HL-60/S4 (cell line): ENCODE data around the gene CLN5.
"Not testable (repeated sequence)": the region's sequence is repeated elsewhere in the genome, so short reads cannot be mapped to it uniquely, and the experiment has no call there.

Source experiments
- in situ Hi-C: fragments of 300-500 bp; cut with MboI; formaldehyde crosslinking; loops from 2 replicates; pipeline ENCODE4 v1.14.3; 2022; ENCODE audit warnings: low sequenced_read_pairs

Gene CLN5

DNA sequence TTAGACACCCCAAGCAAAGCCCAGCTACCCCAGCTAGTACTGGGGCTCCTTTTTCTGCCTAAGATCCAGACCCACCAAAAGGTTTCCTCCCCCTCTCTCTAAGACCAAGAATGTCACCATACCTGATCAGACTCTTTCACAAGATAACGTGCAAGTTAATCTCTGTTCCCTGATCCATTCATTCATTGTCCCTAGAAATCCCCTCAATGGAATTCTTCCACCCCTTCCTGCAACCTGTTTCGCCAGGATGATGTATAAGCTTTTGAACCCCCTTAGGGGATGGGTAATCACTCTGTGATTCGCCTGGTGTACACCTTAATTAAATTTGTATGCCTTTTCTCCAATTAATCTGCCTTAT lies 17.3 kb upstream of the CLN5 start:
- in situ Hi-C loops, result no loop called here

DNA sequence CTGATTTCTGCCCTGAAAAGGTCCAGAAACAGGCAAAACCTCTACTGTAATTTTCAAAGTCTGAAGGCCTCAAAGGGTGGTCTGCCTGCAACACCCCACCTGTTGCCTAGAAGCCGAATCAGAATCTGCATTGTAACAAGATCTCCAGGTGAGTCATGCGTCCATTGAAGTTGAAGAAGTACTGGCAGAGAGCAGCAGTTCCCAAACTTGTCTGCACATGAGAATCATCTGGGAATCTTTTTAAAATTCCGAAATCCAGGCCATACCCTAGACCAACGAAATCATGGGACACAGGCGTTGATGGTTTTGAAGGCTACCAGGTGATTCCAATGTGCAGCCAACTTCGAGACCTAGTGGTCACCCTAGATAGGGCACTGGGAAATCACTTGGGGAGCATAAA lies 16.0 kb upstream of the CLN5 start:
- in situ Hi-C loops, result no loop called here

DNA sequence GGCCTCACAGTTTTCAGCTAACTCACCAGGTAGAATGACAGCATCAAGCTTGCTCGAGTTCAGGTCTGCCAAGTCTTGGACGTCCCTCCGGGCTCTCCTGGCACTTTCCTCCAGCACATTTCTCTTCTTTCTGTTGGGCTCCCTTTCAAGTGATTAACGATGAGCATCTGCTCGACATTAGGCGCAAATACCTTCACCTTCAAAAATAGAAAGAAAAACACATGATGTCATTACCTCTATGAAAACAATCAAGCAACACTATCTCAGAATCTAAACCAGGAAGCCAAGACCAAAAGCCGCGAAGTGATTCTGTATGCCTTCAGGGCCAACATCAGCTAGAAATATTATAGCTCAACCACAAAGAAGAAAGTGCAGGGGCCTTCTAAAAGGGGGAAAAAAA lies 15.4 kb upstream of the CLN5 start:
- in situ Hi-C loops, result no loop called here

DNA sequence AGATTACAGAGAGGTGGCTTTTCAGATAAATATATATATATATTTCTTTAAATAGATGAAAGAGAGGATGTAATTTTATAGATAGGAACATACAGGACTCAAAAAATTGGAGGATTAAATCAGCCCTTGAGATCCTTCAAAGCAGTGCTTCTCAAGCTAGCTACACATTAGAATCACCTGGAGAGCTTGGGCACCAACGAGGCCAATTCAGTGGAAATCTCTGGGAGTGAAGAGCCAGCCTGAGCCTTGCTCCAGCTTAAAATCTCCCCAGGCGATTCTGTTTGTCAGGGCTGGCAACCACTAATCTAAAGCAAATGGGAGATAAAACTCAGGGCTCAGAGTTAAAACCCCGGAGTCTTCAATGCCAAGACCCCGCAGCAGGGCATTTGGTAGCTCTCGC lies 15.0 kb upstream of the CLN5 start:
- in situ Hi-C loops, result no loop called here

DNA sequence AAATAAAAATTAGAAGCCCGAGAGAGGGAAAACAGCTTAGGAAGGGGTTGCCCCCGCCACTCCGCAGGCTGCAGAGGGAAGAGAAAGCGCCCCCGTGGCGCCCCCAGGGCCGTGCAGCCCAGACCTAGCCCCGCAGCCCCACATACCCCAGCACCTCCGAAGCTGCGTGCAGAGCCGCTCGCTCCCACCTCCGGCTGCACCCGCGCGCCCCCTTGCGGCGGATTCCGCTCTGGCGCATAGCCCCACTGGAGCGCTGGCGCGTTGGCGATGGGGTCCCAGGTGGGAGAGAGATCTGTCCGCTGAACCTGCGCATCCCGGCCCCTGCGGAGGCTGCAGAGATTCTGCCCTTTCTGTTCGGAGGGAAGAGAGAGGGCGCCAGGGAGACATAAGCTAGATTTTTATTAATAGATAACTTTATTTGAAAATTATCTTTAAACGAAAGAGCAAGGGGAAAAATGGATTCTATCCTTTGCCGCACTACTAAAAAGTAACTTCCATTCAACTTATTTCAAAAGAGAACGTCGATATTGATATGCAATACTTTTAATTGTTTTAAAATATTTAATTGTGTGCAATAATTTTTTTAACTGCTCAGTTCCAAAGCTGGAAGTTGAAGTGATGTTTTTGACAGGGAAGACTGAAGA lies 11.7 kb upstream of the CLN5 start:
- in situ Hi-C loops, result no loop called here

DNA sequence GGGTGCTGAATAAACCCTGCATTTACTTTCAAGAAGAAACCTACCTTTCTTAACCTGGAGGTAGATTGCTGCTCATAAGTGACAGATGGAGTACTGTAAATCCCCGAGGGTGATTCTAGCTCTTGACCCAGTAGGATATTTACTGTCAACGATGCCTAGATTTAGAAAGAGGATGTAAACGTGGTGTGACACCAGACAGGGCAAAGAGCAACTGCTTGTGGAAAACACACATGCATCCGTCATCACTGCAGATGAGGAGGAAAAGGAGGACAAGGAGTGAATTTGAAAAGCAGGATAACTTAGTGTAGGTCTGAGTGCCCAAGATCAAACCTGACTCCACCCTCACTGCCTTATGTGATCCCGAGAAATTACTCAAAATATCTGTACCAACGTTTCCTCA lies 9.8 kb upstream of the CLN5 start:
- in situ Hi-C loops, result no loop called here

DNA sequence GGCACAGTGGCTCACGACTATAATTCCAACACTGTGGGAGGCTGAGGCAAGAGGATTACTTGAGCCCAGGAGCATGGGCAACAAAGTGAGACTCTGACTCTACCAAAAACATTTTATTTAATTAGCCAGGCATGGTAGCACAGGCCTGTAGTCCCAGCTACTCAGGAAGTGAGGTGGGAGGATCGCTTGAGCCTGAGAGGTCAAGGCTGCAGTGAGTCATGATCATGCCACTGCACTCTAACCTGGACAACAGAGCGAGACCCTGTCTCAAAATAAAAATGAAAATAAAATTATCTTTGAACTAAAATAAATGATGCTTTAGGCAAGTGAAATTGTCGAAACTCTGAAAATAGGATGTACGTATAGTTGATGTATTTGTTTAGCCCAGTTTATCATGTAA lies 8.2 kb upstream of the CLN5 start:
- in situ Hi-C loops, result no loop called here

DNA sequence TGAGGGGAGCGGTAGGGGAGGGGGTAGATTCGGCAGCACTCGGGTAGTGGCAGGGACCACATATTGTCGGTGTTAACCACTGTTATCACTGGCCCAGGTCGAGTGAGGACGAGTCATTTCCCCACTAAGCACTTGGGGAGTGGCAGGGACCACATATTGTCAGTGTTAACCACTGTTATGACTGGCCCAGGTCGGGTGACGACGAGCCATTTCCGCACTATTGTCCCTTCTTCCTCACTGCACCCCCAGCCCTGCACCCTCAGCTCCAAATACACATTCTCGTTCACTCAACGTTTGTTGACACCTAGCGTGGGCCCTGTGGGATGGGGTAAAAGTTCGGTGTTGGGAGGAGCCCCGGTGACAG lies 467 bp upstream of the CLN5 start:
- in situ Hi-C loops, result no loop called here

DNA sequence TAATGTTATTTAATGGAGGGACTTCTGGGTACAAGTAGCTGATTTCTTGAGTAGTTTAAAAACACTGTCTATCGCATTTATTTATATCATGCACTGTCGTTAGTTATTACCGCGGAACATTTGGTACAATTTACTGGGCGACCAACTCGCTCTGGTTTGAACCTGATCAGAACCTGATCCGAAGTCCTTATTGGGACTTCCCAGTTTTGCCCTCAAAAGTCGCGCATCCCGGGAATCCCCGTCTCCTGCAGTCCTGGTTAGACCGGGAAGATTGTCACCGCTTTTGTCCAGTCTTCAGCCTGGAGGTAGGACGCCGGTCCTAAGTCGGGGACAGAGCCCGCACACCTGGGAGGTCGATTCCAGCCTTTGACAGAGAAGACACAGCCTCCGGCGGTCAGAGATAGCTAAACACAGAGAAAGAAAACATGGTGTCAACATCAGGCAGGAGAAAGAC lies 694 bp downstream of the CLN5 start:
- in situ Hi-C loops, result no loop called here

DNA sequence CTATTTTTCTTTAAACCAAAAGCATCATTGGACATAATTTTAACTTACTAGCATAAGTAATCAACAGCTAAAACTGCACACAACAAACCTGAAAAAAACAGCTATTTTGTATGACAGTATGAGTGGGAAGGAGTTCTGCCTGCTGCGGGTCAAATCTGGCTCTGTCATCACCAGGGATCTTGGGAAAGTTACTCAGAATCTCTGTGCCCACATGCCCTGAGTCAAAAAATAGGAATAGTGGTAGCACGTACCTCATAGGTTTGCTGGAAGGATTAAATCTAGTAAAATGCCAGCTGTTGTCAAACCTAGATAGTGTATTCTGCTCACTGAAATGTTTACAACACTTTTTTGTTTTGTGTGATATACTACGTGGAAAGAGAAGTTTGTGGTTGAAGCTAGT lies 1.1 kb downstream of the CLN5 start:
- in situ Hi-C loops, result no loop called here

DNA sequence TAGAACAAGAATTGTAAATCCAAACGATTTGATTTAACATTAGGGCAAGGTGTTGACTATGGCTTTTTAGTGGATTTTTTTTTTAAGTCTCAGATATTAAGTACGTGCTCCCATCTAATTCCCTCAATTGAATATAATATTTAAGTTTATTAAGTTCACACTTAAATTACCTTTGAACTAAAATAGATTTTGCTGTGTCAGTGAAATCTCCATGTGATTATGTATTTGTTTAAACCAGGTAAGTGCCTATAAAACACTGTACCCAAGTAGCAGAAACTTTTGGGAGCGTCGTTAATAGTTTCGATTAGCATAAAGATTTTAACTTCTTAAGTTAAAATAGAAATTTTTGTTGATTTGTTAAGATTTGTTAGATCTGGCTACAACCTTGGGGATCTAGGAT lies 1.6 kb downstream of the CLN5 start:
- in situ Hi-C loops, result no loop called here

DNA sequence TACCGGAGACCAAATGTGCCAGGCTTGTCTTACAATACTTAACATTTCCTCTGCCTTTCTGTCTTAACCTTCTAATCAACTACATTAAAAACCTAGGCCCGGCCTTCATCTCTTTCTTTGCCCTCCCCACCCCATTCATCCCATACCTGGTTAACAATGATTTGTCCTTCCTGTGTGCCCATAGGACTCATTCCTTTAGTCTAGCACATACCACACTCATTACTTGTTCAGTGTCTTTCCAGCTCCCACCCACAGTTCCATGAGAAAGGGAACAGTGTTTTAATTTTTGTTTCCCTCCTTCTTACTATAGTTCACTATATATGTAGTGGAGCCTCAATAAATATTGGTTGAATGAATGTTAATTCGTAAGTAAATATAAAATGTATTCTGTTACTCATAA lies 2.4 kb downstream of the CLN5 start:
- in situ Hi-C loops, result no loop called here

DNA sequence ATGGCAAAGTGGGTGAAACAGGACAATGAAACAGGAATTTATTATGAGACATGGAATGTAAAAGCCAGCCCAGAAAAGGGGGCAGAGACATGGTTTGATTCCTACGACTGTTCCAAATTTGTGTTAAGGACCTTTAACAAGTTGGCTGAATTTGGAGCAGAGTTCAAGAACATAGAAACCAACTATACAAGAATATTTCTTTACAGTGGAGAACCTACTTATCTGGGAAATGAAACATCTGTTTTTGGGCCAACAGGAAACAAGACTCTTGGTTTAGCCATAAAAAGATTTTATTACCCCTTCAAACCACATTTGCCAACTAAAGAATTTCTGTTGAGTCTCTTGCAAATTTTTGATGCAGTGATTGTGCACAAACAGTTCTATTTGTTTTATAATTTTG lies 8.6 kb downstream of the CLN5 start:
- in situ Hi-C loops, result no loop called here

DNA sequence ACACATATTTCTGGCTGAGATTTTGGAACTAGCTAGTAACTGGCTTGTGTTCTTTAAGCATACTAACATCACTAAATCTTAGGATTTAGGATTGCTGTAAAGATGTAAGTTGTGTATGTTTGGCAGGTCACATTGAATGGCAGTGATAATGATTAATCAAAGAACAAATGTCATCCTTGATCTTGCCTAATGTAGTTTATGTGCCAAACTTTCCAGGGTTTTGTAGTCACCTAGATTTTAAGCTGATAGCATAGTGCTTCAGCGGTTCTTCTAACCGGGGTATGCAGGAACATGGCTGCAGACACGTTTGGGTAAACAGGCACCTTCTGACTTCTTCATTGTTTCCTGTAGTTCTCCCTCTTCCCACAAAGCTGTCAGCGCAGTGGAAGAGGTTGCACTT lies 9.7 kb downstream of the CLN5 start:
- in situ Hi-C loops, result no loop called here

DNA sequence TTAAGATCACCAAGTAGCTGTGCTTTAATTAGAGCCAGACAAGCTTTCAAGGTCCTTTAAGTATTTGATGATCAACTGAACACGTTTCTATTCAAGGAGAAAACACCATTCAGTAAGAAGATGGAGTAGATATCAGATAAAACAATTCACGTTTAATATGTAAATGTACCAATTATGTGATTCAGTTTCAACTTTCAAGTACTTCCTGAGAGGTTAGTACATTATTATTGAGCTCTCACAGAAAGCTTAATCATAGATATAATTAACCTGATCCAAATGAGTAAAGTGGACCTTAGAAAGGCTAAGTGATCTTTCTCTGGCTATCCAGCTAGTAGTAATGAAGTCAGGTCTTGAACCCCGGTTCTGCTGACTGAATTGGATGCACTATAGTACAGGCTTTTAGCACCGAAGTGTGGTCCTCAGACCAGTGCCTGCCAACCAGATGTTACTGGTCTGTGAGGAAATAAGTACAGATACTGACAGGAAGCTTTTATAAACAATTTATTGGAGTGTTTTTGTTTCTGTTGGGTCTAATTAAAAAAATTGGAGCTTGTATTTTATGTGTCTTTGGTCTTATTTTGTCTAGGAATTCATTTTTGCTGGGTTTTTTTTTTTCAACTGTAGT lies 10.2 kb downstream of the CLN5 start:
- in situ Hi-C loops, result no loop called here

DNA sequence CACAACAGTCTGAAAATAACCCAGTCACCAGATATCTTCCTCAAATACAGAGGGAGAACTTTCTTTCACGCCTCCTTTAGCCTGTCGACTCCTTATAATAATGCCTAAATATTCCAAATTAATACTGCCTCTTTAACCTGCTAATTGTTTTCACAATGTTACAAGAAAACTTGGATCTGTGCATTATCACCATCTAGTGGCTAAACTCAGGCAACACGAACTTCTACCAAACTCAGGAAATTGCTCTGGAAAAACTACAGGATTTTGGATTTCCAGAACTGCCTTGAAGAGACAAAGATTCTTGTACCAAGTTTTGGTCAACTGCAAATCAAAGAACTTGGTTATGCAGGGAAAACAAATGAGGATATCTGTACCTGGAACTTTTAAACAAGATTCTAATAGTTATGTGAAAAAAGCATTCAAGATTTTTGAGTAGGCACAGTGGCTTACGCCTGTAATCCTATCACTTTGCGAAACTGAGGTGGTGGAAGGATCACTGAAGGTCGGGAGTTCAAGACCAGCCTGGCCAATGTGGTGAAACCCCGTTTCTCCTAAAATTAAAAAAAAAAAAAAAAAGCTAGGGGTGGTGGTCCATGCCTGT lies 10.8 kb downstream of the CLN5 start:
- in situ Hi-C loops, result no loop called here

DNA sequence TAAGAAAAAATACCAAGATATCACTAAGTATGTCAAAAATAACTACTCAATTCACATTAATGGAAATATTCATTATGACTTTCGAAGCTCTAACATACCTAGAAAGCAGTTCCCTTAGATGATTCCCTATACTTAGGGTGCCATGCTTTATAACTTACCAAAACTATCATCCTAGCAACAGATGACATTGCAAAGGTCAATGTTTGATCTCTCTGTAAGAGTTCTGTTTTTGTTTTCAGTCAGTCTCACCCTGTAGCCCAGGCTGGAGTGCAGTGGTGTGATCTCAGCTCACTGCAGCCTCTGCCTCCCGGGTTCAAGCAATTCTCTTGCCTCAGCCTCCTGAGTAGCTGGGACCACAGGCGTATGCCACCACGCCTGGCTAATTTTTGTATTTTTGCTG lies 16.5 kb downstream of the CLN5 start:
- in situ Hi-C loops, result not testable (repeated sequence)

DNA sequence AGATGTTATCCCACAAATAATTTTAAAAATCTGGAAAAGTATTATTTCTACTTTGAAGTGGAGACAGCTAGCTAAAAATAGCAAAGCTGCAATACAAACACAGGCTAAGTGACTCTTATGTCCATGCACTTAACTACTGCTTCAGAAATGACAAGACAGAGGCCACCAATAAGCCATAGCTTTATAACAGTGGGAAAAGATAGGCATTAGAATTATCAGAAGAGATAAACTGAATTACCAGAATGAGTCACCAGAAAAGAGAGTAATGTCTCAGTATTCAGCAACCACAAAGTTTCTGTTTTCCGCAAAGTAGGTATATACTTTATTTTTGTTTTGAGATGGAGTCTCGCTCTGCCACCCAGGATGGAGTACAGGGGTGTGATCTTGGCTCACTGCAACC lies 17.1 kb downstream of the CLN5 start:
- in situ Hi-C loops, result no loop called here

DNA sequence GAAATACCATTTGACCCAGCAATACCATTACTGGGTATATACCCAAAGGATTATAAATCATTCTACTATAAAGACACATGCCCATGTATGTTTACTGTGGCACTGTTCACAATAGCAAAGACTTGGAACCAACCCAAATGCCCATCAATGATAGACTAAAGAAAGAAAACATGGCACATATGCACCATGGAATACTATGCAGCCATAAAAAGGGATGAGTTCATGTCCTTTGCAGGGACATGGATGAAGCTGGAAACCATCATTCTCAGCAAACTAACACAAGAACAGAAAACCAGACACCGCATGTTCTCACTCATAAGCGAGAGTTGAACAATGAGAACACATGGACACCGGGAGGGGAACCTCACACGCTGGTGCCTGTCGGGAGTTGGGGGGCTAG lies 17.8 kb downstream of the CLN5 start:
- in situ Hi-C loops, result not testable (repeated sequence)

DNA sequence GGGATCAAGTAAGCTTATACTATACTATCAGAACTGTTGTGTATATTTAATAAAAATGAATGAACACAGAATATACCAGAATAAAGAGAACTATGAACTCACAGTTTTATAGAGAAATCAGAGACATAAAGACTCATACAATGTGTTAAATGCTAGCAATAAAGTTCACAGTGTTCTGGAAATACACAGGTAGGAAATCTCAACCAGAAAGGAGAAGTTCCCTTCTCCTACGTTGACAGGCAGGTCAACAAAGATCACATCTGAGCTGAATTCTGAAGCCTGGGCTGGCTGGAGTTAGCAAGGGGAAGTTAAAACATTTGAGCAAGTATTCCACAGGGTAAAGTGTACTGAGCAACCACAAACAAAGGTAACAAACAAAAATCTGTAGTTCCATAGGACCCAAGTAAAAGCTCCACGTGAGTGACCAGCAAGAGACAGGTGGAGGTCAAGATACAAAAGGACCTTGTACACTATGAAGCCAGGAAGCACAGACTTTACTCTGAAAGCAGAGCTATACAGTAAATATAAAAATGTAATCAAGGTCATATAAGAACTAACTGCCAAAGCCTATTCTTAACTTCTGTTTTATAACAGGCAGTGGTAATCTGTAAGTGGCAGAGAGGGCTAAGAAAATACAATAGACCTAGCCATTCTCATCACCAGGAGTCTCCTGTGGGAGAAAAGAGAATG lies 22.1 kb downstream of the CLN5 start:
- in situ Hi-C loops, result no loop called here

DNA sequence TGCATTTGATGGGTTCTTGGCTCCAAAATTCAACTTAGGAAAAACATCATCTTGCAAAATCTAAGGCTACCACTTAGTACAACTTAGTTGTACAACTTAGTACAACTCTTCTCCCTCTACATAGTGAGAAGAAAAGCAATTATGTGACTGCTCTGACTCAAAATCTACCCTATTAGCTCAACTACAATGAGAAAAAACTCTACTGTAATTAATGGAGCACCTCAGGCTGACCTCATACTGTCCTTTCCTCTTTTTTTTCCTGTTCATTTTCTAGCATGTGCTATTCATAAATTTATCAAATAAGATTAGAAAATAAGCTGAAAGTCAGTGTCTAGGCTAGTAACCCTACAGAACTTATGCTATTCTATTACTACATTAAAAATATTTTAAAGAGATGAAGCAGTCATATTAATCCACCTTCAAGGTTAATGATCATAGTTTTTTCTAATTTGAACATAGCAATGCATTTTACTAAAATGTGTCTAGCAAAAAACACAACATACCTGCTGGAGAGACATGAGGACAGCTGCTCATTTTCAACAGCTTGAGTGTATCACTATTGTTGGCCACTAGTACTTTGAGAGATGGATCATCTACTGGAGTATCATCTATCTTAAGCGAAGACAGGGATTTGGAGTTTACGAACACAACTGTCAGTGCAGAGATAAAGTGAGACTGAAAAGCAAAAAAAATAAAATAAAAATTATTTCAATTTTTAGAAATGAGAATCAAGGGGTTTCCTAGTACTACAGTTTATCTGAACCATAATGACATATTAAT lies 23.2 kb downstream of the CLN5 start:
- in situ Hi-C loops, result no loop called here
